Cardiac fibroblast (primary cell): Measurements from ENCODE around the gene CCDC186.

ENCODE experiments used
- DNase-seq, 2 donors: peaks; one replicate each; pipeline versions ENCODE4 v3.0.0 to v3.0.0-alpha.2; 2010; ENCODE audit warnings: low read depth in 2 of 2
- H3K4me3 ChIP-seq, 2 donors: replicated peaks in 1 of 2; 1 replicate in 1 of 2; 2 replicates in 1 of 2; pipeline ENCODE4 v1.5.1; 2011; ENCODE audit warnings: low read depth in 2 of 2, low read length in 2 of 2, mild to moderate bottlenecking in 2 of 2, moderate library complexity in 1 of 2
- CTCF ChIP-seq: IDR thresholded peaks from one replicate; pipeline ENCODE4 v1.5.1; 2011; ENCODE audit warnings: low read depth, mild to moderate bottlenecking, low read length, inconsistent platforms

CCDC186 gene

GRCh38 chr10:114103284-114103683 lies 70.7 kb downstream of the CCDC186 start:
- TF ChIP-seq CTCF: peak; percentile 32
- peak; percentile 76 to 77 for DNase-seq

GRCh38 chr10:114102256-114102655 lies 71.7 kb downstream of the CCDC186 start:
- DNase-seq: no peak
- no peak for TF ChIP-seq CTCF
- H3K4me3 ChIP-seq: no peak overlapping the region

More at GRCh38 chr10:114103284-114103683, 70.7 kb downstream of the CCDC186 start:
- no peak overlapping the region for H3K4me3 ChIP-seq

- peak; percentile 15 to 46 for DNase-seq
- no peak for TF ChIP-seq CTCF
- H3K4me3 ChIP-seq: peak overlapping the region; percentile 33 to 34
Measured at GRCh38 chr10:114100848-114101741, 72.9 kb downstream of the CCDC186 start.

DNA sequence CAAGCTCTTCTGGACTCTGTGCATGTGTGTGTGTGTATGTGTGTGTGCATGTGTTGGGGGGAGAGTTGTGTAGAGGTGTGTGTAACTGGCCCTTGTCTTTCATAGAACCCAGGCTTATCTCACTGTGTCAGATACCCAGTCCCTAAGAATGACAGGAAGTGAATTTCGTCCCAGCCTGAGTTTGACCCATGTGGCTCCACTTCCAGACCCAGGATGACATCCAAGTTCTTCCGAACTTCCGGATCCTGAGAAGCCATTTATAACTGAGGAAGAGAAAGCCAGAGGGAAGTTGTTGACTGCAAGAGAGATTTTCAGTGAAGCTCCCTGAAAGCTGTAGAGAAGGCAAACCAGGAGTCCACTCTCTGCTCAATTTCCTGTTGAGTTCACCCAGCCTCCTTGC lies 77.1 kb downstream of the CCDC186 start:
- no peak overlapping the region for H3K4me3 ChIP-seq
- TF ChIP-seq CTCF: no peak
- DNase-seq: no peak

GRCh38 chr10:114095559-114096337 lies 78.3 kb downstream of the CCDC186 start:
- no peak for TF ChIP-seq CTCF
- DNase-seq: no peak
- no peak overlapping the region for H3K4me3 ChIP-seq

DNA sequence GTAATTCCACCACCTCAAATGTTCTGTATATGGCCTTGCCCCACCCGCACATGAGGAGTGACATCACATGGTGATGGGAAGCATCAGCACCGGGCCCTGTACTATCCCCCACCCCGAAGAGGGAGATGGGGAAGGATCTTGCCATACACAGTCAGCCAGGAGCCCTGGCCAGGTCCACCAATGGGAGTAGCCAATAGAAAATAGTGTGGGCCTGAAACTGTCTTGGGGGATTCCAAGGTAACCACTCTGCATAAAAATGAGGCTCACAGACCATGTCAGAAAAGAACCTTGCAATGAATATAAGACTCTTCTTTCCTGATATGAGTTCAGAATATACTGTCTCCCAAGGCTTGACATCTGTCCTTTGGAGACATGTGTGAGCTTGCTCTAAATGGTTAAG lies 79.2 kb downstream of the CCDC186 start:
- TF ChIP-seq CTCF: no peak

More for the DNA sequence above, 79.2 kb downstream of the CCDC186 start:
- no peak overlapping the region for H3K4me3 ChIP-seq
- no peak for DNase-seq
